ENCODE results near the gene TGFBR3L. TPM values are rescaled to one million over a fixed set of nuclear protein-coding genes. Genes with fewer than 3 reads are reported as not detected.

The TGFBR3L gene
- polyA plus RNA-seq, 3 donors: not detected

GRCh38 chr19:7897292-7897691, 17.3 kb upstream of the TGFBR3L start:
- Histone ChIP-seq H3K4me1 (ENCODE audit: control insufficient read depth in 1 of 2, insufficient read depth in 2 of 2, low read length in 2 of 2) (no peaks in the 10 kb centered on the region), H2AFZ (ENCODE audit: insufficient read depth, low read depth, low read length, poor library complexity, severe bottlenecking) (no peak overlapping the region), H3K9ac (ENCODE audit: insufficient read depth, low read length, poor library complexity, severe bottlenecking) (no peak overlapping the region), H3K36me3 (replicated peaks in 1 of 2; ENCODE audit: control insufficient read depth in 1 of 2, insufficient read depth in 2 of 2, low read length in 2 of 2) (no peaks in the 10 kb centered on the region), H4K20me1 (ENCODE audit: insufficient read depth, low read length) (no peaks in the 10 kb centered on the region), H3K27me3 (ENCODE audit: control insufficient read depth in 2 of 2, insufficient read depth in 2 of 2, low read length in 2 of 2) (peaks cover 0 to 8% of the 10 kb centered on the region in 2 donors), H3K27ac (ENCODE audit: low read depth in 1 of 2, low read length in 2 of 2) (no peak overlapping the region), H3K79me2 (ENCODE audit: insufficient read depth, low read length) (no peaks in the 10 kb centered on the region), H3K4me2 (replicated peaks; ENCODE audit: extremely low read depth, low read length, poor library complexity, severe bottlenecking) (no peak overlapping the region), H3K4me3 (replicated peaks in 1 of 3; ENCODE audit: low read depth in 2 of 3, low read length in 3 of 3) (no peak overlapping the region), H3K9me3 (replicated peaks in 1 of 2; ENCODE audit: control insufficient read depth in 1 of 2, insufficient read depth in 1 of 2, low read length in 2 of 2) (no peaks in the 10 kb centered on the region)
- H3K4me1 Mint-ChIP-seq: peaks cover 6% of the 10 kb centered on the region
- intact Hi-C loops (cut with micrococcal nuclease): no loop called here
- H3K4me3 Mint-ChIP-seq: no peak overlapping the region
- no peak overlapping the region for H3K27ac Mint-ChIP-seq
- H3K36me3 Mint-ChIP-seq: no peaks in the 10 kb centered on the region
- WGBS (ENCODE audit: insufficient coverage): 86% methylated on average over 6 of the region's 11 CpGs
- TF ChIP-seq CTCF (IDR thresholded peaks at IDR 0.05): no peak
- no peaks in the 10 kb centered on the region for H3K9me3 Mint-ChIP-seq
- no peak for DNase-seq
- peaks cover 13 to 24% (median 14%) of the 10 kb centered on the region in 3 donors for H3K27me3 Mint-ChIP-seq (ENCODE audit: low read depth in 3 of 3)

- no peaks in the 10 kb centered on the region for H4K20me1 ChIP-seq (ENCODE audit: insufficient read depth, low read length)
- no peak overlapping the region for H3K27ac Mint-ChIP-seq
- H3K9me3 ChIP-seq (replicated peaks in 1 of 2; ENCODE audit: control insufficient read depth in 1 of 2, insufficient read depth in 1 of 2, low read length in 2 of 2): no peaks in the 10 kb centered on the region
- no peak overlapping the region for H3K9ac ChIP-seq (ENCODE audit: insufficient read depth, low read length, poor library complexity, severe bottlenecking)
- no peak for DNase-seq
- no peak overlapping the region for H3K27ac ChIP-seq (ENCODE audit: low read depth in 1 of 2, low read length in 2 of 2)
- no peak overlapping the region for H3K4me2 ChIP-seq (replicated peaks; ENCODE audit: extremely low read depth, low read length, poor library complexity, severe bottlenecking)
- H3K27me3 Mint-ChIP-seq (ENCODE audit: low read depth in 3 of 3): peaks cover 10 to 11% (median 11%) of the 10 kb centered on the region in 3 donors
- no peak overlapping the region for H2AFZ ChIP-seq (ENCODE audit: insufficient read depth, low read depth, low read length, poor library complexity, severe bottlenecking)
- TF ChIP-seq CTCF (IDR thresholded peaks at IDR 0.05): no peak
- peaks cover 0 to 5% of the 10 kb centered on the region in 2 donors for H3K27me3 ChIP-seq (ENCODE audit: control insufficient read depth in 2 of 2, insufficient read depth in 2 of 2, low read length in 2 of 2)
- H3K36me3 Mint-ChIP-seq: no peaks in the 10 kb centered on the region
- H3K79me2 ChIP-seq (ENCODE audit: insufficient read depth, low read length): no peaks in the 10 kb centered on the region
- no peak overlapping the region for H3K4me3 Mint-ChIP-seq
- H3K4me1 Mint-ChIP-seq: peaks cover 15% of the 10 kb centered on the region
- no peaks in the 10 kb centered on the region for H3K36me3 ChIP-seq (replicated peaks in 1 of 2; ENCODE audit: control insufficient read depth in 1 of 2, insufficient read depth in 2 of 2, low read length in 2 of 2)
- peaks cover 9 to 12% of the 10 kb centered on the region in 2 donors for H3K4me1 ChIP-seq (ENCODE audit: control insufficient read depth in 1 of 2, insufficient read depth in 2 of 2, low read length in 2 of 2)
- H3K9me3 Mint-ChIP-seq: peaks cover 0 to 3% (median 0%) of the 10 kb centered on the region in 7 donors
- no peak overlapping the region for H3K4me3 ChIP-seq (replicated peaks in 1 of 3; ENCODE audit: low read depth in 2 of 3, low read length in 3 of 3)
- 95% methylated on average over 15 of the region's 16 CpGs for WGBS (ENCODE audit: insufficient coverage)
- intact Hi-C loops (cut with micrococcal nuclease): no loop called here
These were observed 15.7 kb upstream of the TGFBR3L start for GRCh38 chr19:7898967-7899366.
